ENCODE results near the gene POLR1E. TPM values are rescaled to one million over a fixed set of nuclear protein-coding genes. Genes with fewer than 3 reads are reported as not detected.
A peak's percentile ranks its signal among the peaks of the same experiment; 100 is the strongest.
"Not testable (repeated sequence)": the region's sequence is repeated elsewhere in the genome, so short reads cannot be mapped to it uniquely, and the experiment has no call there.

POLR1E gene
- total RNA-seq, 1 donor from 2014 or later = 12.3 TPM

- peaks cover 51% of the 10 kb centered on the region for H3K4me1 ChIP-seq
- intact Hi-C loops (cut with DNase I) = no loop called here
- H3K9me3 ChIP-seq = no peaks in the 10 kb centered on the region
- TF ChIP-seq POLR2A (IDR thresholded peaks at IDR 0.05) (no peak), CTCF (IDR thresholded peaks at IDR 0.05) (no peak), POLR2AphosphoS5 (IDR thresholded peaks at IDR 0.05; ENCODE audit: insufficient read depth in 1 of 2, low read depth in 1 of 2) (no peak)
- no peaks in the 10 kb centered on the region for H3K36me3 ChIP-seq
- H3K4me3 ChIP-seq = peak overlapping the region; percentile 85 to 99
- no peaks in the 10 kb centered on the region for H3K27me3 ChIP-seq
- H3K27ac ChIP-seq = peak overlapping the region; percentile 97
- no peak for DNase-seq (ENCODE audit: extremely low spot score in 2 of 2)
Measured at GRCh38 chr9:37464006-37464405, 21.7 kb upstream of the POLR1E start.

- Histone ChIP-seq H3K4me3 (peak overlapping the region; percentile 85 to 99), H3K9me3 (no peaks in the 10 kb centered on the region), H3K36me3 (no peaks in the 10 kb centered on the region), H3K4me1 (peaks cover 51% of the 10 kb centered on the region), H3K27ac (peak overlapping the region; percentile 97), H3K27me3 (no peaks in the 10 kb centered on the region)
- peak in 1 of 2 donors; percentile 94 for DNase-seq (ENCODE audit: extremely low spot score in 2 of 2)
- no peak for TF ChIP-seq CTCF (IDR thresholded peaks at IDR 0.05)
- no peak for TF ChIP-seq POLR2A (IDR thresholded peaks at IDR 0.05)
- TF ChIP-seq POLR2AphosphoS5 (IDR thresholded peaks at IDR 0.05; ENCODE audit: insufficient read depth in 1 of 2, low read depth in 1 of 2) = peak in 1 of 2 donors; percentile 74
- intact Hi-C loops (cut with DNase I) = no loop called here
Measured at GRCh38 chr9:37464426-37465248, 21.1 kb upstream of the POLR1E start.

GRCh38 chr9:37465249-37466036 lies 20.3 kb upstream of the POLR1E start, which contains the start of gene ZBTB5:
ZBTB5 (minus strand) TSS chr9:37465450; CDS start chr9:37442551, 22,899 bp downstream.
- no peaks in the 10 kb centered on the region for H3K27me3 ChIP-seq
- peak within 1 kb of the TSS; percentile 97 for H3K27ac ChIP-seq
- H3K4me1 ChIP-seq = peaks cover 48% of the 10 kb centered on the region
- H3K9me3 ChIP-seq = no peaks in the 10 kb centered on the region
- intact Hi-C loops (cut with DNase I) = no loop called here
- DNase-seq (ENCODE audit: extremely low spot score in 2 of 2) = peak; percentile 99 to 100
- peak within 1 kb of the TSS; percentile 85 to 99 for H3K4me3 ChIP-seq
- H3K36me3 ChIP-seq = no peaks in the 10 kb centered on the region
- TF ChIP-seq CTCF (IDR thresholded peaks at IDR 0.05) = no peak
- TF ChIP-seq POLR2A (IDR thresholded peaks at IDR 0.05) = peak in 1 of 2 donors; percentile 76
- TF ChIP-seq POLR2AphosphoS5 (IDR thresholded peaks at IDR 0.05; ENCODE audit: insufficient read depth in 1 of 2, low read depth in 1 of 2) = peak; percentile 78 to 82

- Histone ChIP-seq H3K27me3 (no peaks in the 10 kb centered on the region), H3K4me3 (peak overlapping the region; percentile 85 to 99), H3K4me1 (peaks cover 41% of the 10 kb centered on the region), H3K9me3 (no peaks in the 10 kb centered on the region), H3K27ac (peak overlapping the region; percentile 97), H3K36me3 (no peaks in the 10 kb centered on the region)
- TF ChIP-seq POLR2AphosphoS5 (IDR thresholded peaks at IDR 0.05; ENCODE audit: insufficient read depth in 1 of 2, low read depth in 1 of 2) (peak in 1 of 2 donors; percentile 29), POLR2A (IDR thresholded peaks at IDR 0.05) (no peak)
- peak in 1 of 2 donors; percentile 93 for DNase-seq (ENCODE audit: extremely low spot score in 2 of 2)
- intact Hi-C loops (cut with DNase I) = no loop called here
Measured at GRCh38 chr9:37466037-37466709, 19.6 kb upstream of the POLR1E start.

- H3K27me3 ChIP-seq; H3K4me3 ChIP-seq; DNase-seq (ENCODE audit: extremely low spot score in 2 of 2); H3K36me3 ChIP-seq; H3K9me3 ChIP-seq; intact Hi-C loops (cut with DNase I); H3K27ac ChIP-seq: not testable (repeated sequence)
- peaks cover 37% of the 10 kb centered on the region for H3K4me1 ChIP-seq
Measured at GRCh38 chr9:37467530-37467929, 18.2 kb upstream of the POLR1E start.
